Embryonic facial prominence (tissue), 1 donor: ENCODE results near the gene FGGY.
"Not testable (repeated sequence)": the region's sequence is repeated elsewhere in the genome, so short reads cannot be mapped to it uniquely, and the experiment has no call there.

Source experiments
- DNase-seq: peaks from one replicate; pipeline ENCODE4 v3.0.0-alpha.2; 2016; ENCODE audit errors: extremely low spot score

Gene FGGY

GRCh38 chr1:59296358-59297256 is at the start of gene FGGY:
TSS of gene FGGY (plus strand) at chr1:59297094. CDS start at chr1:59321550, 24,456 bp downstream.
- peak; percentile 98 for DNase-seq

GRCh38 chr1:59248758-59249157 is 48.1 kb upstream of the FGGY start:
- DNase-seq = no peak

GRCh38 chr1:59249396-59250137 is 47.3 kb upstream of the FGGY start:
- DNase-seq = no peak

- DNase-seq = not testable (repeated sequence)
Measured at GRCh38 chr1:59251061-59251460, 45.8 kb upstream of the FGGY start.

- DNase-seq = not testable (repeated sequence)
Measured at GRCh38 chr1:59256429-59256828, 40.5 kb upstream of the FGGY start.

GRCh38 chr1:59258412-59259032 is 38.4 kb upstream of the FGGY start:
- no peak for DNase-seq

- peak; percentile 64 for DNase-seq
Measured at GRCh38 chr1:59261537-59261936, 35.4 kb upstream of the FGGY start.

- DNase-seq = no peak
Measured at GRCh38 chr1:59262631-59263030, 34.3 kb upstream of the FGGY start.

GRCh38 chr1:59263111-59263510 is 33.8 kb upstream of the FGGY start:
- no peak for DNase-seq

GRCh38 chr1:59265622-59266021 is 31.3 kb upstream of the FGGY start:
- DNase-seq = no peak

- no peak for DNase-seq
Measured at GRCh38 chr1:59266180-59266926, 30.5 kb upstream of the FGGY start.

GRCh38 chr1:59266927-59267293 is 30.0 kb upstream of the FGGY start:
- DNase-seq = no peak

GRCh38 chr1:59268406-59268805 is 28.5 kb upstream of the FGGY start:
- no peak for DNase-seq

GRCh38 chr1:59271561-59272260 is 25.2 kb upstream of the FGGY start:
- no peak for DNase-seq

- DNase-seq = no peak
Measured at GRCh38 chr1:59272507-59272906, 24.4 kb upstream of the FGGY start.

- DNase-seq = no peak
Measured at GRCh38 chr1:59276439-59276851, 20.4 kb upstream of the FGGY start.

- no peak for DNase-seq
Measured at GRCh38 chr1:59278780-59279354, 18.0 kb upstream of the FGGY start.

GRCh38 chr1:59279645-59280044 is 17.2 kb upstream of the FGGY start:
- no peak for DNase-seq

- no peak for DNase-seq
Measured at GRCh38 chr1:59282951-59283350, 13.9 kb upstream of the FGGY start.

- no peak for DNase-seq
Measured at GRCh38 chr1:59285691-59286090, 11.2 kb upstream of the FGGY start.

- DNase-seq = no peak
Measured at GRCh38 chr1:59288046-59288445, 8.8 kb upstream of the FGGY start.
